ENCODE results near the gene OPN5.

DNA sequence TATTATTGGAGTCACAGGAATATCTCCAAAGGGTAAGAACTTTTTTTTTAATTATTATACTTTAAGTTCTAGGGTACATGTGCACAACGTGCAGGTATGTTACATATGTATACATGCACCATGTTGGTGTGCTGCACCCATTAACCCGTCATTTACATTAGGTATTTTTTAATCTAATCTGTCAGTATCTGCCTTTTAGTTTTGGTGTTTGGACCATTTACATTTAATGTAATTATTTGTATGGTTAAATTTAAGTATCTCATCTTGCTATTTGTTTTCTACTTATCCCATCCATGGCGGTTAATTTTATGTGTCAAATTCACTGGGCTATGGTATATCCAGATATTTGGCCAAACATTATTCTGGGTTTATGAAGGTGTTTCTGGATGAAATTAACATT, 15.4 kb upstream of the OPN5 start:
- TF ChIP-seq POLR2A (IDR thresholded peaks at IDR 0.05; ENCODE audit: extremely low read depth, insufficient read length) (no peak), MYC (IDR thresholded peaks at IDR 0.05; ENCODE audit: low read depth, low read length) (no peak)
- TF ChIP-seq, protein P1, sequence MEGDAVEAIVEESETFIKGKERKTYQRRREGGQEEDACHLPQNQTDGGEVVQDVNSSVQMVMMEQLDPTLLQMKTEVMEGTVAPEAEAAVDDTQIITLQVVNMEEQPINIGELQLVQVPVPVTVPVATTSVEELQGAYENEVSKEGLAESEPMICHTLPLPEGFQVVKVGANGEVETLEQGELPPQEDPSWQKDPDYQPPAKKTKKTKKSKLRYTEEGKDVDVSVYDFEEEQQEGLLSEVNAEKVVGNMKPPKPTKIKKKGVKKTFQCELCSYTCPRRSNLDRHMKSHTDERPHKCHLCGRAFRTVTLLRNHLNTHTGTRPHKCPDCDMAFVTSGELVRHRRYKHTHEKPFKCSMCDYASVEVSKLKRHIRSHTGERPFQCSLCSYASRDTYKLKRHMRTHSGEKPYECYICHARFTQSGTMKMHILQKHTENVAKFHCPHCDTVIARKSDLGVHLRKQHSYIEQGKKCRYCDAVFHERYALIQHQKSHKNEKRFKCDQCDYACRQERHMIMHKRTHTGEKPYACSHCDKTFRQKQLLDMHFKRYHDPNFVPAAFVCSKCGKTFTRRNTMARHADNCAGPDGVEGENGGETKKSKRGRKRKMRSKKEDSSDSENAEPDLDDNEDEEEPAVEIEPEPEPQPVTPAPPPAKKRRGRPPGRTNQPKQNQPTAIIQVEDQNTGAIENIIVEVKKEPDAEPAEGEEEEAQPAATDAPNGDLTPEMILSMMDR (IDR thresholded peaks at IDR 0.05; ENCODE audit: low read depth, low read length), result no peak
- TF ChIP-seq, protein P2, sequence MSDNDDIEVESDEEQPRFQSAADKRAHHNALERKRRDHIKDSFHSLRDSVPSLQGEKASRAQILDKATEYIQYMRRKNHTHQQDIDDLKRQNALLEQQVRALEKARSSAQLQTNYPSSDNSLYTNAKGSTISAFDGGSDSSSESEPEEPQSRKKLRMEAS (IDR thresholded peaks at IDR 0.05; ENCODE audit: low read depth, low read length), result no peak
